ENCODE measurements around the gene ZNF536. TPM values are rescaled to one million over a fixed set of nuclear protein-coding genes. Genes with fewer than 3 reads are reported as not detected.

Gene ZNF536
- total RNA-seq, 6 experiments from 2014 or later: not detected

- Mint-ChIP-seq H3K4me1 (ENCODE audit: low read depth) (no peaks in the 10 kb centered on the region), H3K4me3 (no peak overlapping the region), H3K9me3 (peaks cover 52% of the 10 kb centered on the region), H3K27me3 (ENCODE audit: insufficient read depth) (no peaks in the 10 kb centered on the region; the same call in 1 of the 2 replicates), H3K36me3 (ENCODE audit: low read depth) (peaks cover 5% of the 10 kb centered on the region; the same call in 1 of the 2 replicates), H3K27ac (no peak overlapping the region)
- DNase-seq: no peak
- TF ChIP-seq, protein P1, sequence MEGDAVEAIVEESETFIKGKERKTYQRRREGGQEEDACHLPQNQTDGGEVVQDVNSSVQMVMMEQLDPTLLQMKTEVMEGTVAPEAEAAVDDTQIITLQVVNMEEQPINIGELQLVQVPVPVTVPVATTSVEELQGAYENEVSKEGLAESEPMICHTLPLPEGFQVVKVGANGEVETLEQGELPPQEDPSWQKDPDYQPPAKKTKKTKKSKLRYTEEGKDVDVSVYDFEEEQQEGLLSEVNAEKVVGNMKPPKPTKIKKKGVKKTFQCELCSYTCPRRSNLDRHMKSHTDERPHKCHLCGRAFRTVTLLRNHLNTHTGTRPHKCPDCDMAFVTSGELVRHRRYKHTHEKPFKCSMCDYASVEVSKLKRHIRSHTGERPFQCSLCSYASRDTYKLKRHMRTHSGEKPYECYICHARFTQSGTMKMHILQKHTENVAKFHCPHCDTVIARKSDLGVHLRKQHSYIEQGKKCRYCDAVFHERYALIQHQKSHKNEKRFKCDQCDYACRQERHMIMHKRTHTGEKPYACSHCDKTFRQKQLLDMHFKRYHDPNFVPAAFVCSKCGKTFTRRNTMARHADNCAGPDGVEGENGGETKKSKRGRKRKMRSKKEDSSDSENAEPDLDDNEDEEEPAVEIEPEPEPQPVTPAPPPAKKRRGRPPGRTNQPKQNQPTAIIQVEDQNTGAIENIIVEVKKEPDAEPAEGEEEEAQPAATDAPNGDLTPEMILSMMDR (IDR thresholded peaks at IDR 0.05): no peak
These were observed 47.5 kb downstream of the ZNF536 start for GRCh38 chr19:30419568-30420180.

DNA sequence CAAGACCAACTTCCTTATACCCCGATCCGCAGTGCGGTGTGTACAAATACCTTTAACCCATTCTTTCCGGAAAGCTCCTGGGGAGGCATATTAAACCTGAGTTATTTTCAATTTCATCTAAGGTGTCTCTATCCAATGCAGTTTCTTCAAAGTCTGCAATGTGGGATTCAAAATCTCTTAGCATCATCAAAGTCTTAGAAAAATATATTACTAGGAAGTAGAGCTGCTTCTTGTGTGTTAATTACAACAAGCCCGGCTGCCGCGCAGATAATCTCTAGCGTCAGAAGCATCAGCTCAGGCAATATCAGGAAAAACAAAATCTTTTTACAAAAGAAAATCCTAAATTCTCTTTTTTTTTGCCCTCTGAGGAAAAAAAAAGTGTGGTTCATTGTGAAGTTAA lies 48.1 kb downstream of the ZNF536 start:
- Mint-ChIP-seq H3K27me3 (ENCODE audit: insufficient read depth) (no peaks in the 10 kb centered on the region; the same call in 1 of the 2 replicates), H3K4me3 (no peak overlapping the region)

DNA sequence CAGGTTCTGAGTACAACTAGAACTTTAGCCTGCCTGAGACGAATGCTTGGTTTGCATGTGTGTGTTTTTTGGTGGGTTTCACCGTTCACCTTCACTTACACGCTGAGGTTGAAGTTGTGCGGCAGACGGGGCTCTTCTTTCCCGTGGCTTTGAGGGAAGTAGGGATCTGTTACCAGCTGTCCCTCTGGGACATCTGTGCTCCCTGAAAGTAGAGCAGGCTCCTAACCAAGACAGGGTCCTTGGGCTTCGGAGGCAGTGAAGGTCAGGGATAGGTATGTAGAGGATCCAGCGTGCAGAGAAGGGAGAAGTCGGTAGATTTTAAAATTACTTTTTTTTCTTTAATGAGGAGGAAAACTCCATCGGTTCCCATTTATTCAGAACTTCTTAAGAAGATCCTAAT lies 48.7 kb downstream of the ZNF536 start:
- H3K27me3 Mint-ChIP-seq (ENCODE audit: insufficient read depth): no peaks in the 10 kb centered on the region; the same call in 1 of the 2 replicates
- H3K27ac Mint-ChIP-seq: no peak overlapping the region
- DNase-seq: no peak
- no peaks in the 10 kb centered on the region for H3K4me1 Mint-ChIP-seq (ENCODE audit: low read depth)
- TF ChIP-seq, protein P1 (IDR thresholded peaks at IDR 0.05): no peak
- peaks cover 5% of the 10 kb centered on the region; the same call in 1 of the 2 replicates for H3K36me3 Mint-ChIP-seq (ENCODE audit: low read depth)
- no peak overlapping the region for H3K4me3 Mint-ChIP-seq
- H3K9me3 Mint-ChIP-seq: peaks cover 56% of the 10 kb centered on the region

More for the DNA sequence above, 48.1 kb downstream of the ZNF536 start:
- Mint-ChIP-seq H3K36me3 (ENCODE audit: low read depth) (peaks cover 5% of the 10 kb centered on the region; the same call in 1 of the 2 replicates), H3K4me1 (ENCODE audit: low read depth) (no peaks in the 10 kb centered on the region), H3K9me3 (peaks cover 56% of the 10 kb centered on the region), H3K27ac (no peak overlapping the region)
- no peak for DNase-seq
- TF ChIP-seq, protein P1 (IDR thresholded peaks at IDR 0.05): no peak

DNA sequence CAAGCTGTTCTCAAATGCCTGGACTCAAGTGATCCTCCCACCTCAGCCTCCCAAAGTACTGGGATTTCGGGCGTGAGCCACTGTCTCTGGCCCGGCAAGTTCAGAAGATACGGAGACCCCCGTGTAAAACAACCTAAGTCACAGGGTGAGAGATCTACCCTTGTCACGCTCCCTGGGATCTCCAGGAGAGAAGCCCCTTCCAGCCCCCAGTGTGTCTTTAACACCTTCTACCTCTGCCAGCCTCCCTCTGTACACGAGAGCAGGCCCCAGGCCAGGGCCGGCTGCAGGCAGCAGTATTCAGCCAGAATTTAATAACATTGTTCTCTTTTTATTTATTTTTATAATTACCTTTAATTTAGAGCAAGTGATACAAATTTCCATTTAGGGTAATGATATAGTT lies 49.4 kb downstream of the ZNF536 start:
- Mint-ChIP-seq H3K4me3 (no peak overlapping the region), H3K27ac (no peak overlapping the region), H3K4me1 (ENCODE audit: low read depth) (no peaks in the 10 kb centered on the region), H3K36me3 (ENCODE audit: low read depth) (peaks cover 5% of the 10 kb centered on the region; the same call in 1 of the 2 replicates), H3K9me3 (peaks cover 57% of the 10 kb centered on the region), H3K27me3 (ENCODE audit: insufficient read depth) (no peaks in the 10 kb centered on the region; the same call in 1 of the 2 replicates)
- TF ChIP-seq, protein P1 (IDR thresholded peaks at IDR 0.05): no peak
- DNase-seq: no peak

DNA sequence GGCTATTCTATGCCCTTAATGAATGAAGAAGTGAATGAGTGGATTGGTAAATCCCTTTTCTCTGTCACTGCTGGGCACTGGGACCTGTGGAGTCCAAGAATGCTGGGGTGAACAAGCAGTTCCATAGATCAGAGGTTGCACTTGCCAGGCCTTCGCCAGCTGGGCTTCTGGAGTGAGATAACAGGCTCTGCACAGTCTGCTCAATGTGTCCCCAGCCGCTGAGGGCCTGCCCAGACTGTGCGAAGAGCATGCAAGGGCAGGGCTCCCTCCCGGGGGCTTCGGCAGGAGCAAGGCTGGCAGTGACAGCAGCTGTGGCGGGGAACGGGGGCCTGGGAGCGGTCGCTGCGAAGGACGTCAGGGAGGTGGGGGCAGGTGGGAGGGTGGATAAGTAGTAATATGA lies 51.3 kb downstream of the ZNF536 start:
- H3K36me3 Mint-ChIP-seq (ENCODE audit: low read depth): peaks cover 5% of the 10 kb centered on the region; the same call in 1 of the 2 replicates
- peaks cover 66% of the 10 kb centered on the region for H3K9me3 Mint-ChIP-seq
- TF ChIP-seq, protein P1 (IDR thresholded peaks at IDR 0.05): no peak
- H3K4me1 Mint-ChIP-seq (ENCODE audit: low read depth): no peaks in the 10 kb centered on the region
- H3K27me3 Mint-ChIP-seq (ENCODE audit: insufficient read depth): no peaks in the 10 kb centered on the region; the same call in none of the 2 replicates
- H3K27ac Mint-ChIP-seq: no peak overlapping the region
- no peak for DNase-seq
- H3K4me3 Mint-ChIP-seq: no peak overlapping the region
